GM12878 (cell line): ENCODE results near the gene RNF220. TPM values are rescaled to one million over a fixed set of nuclear protein-coding genes. Genes with fewer than 3 reads are reported as not detected.

ENCODE experiments used
- ATAC-seq: fragments of 200-7000 bp; cut with Tn5 transposase; 3 replicates; pipeline ENCODE4 v1.9.1; 2020; ENCODE audit warnings: mild to moderate bottlenecking, moderate library complexity
- BruUV-seq: library from RNA; stranded (reverse); fragments of 400-500 nt; replicated peaks from 2 replicates; lab custom pipeline; 2021; lab: Mats Ljungman, UMichigan
- CTCF ChIA-PET: fragments of 300-600 bp; sonication (Branson Sonifier 250); formaldehyde crosslinking; extraction: SDS; loops from one replicate; lab custom pipeline; 2021; ENCODE audit warnings: inconsistent platforms; lab: Yijun Ruan, JAX
- POLR2A ChIA-PET: fragments of 350-600 bp; formaldehyde crosslinking; extraction: SDS; loops from one replicate; lab custom pipeline; 2021; ENCODE audit warnings: inconsistent platforms; lab: Charles Lee
- RAD21 ChIA-PET: fragments of 300-600 bp; sonication (Branson Sonifier 250); formaldehyde crosslinking; loops from one replicate; lab custom pipeline; 2023; ENCODE audit warnings: antibody characterized with exemption; ENCODE audit not compliant: unreplicated experiment; lab: Charles Lee
- SMC1A ChIA-PET: fragments of 300-600 bp; sonication (Branson Sonifier 250); formaldehyde crosslinking; loops from one replicate; lab custom pipeline; 2023; ENCODE audit not compliant: unreplicated experiment, uncharacterized antibody; lab: Charles Lee
- DNase-seq: peaks from one replicate; pipeline ENCODE4 v3.0.0-alpha.2; 2011; ENCODE audit warnings: low read depth, low spot score
- FAIRE-seq: peaks from 3 replicates; lab custom pipeline; 2011; peaks lifted over from hg19 to GRCh38; lab: Jason Lieb, UNC
- H2AFZ ChIP-seq: 2 replicates; pipeline ENCODE4 v1.6.0; 2011; ENCODE audit warnings: low read depth, low read length, control low read depth; ENCODE audit not compliant: control insufficient read depth
- H3K27ac ChIP-seq: 2 replicates; pipeline ENCODE4 v1.5.1; 2011; ENCODE audit warnings: control low read depth; ENCODE audit not compliant: control insufficient read depth, insufficient read depth
- H3K27me3 ChIP-seq, 2 experiments: replicated peaks in 1 of 2; 2 replicates each; pipeline versions ENCODE4 v1.6.0 to v1.6.1; 2011; ENCODE audit warnings: low read length in 1 of 2; ENCODE audit not compliant: control insufficient read depth in 2 of 2, insufficient read depth in 2 of 2
- H3K36me3 ChIP-seq, 2 experiments: 2 replicates each; pipeline ENCODE4 v1.5.1; 2011; ENCODE audit warnings: low read length in 1 of 2; ENCODE audit not compliant: control insufficient read depth in 2 of 2, insufficient read depth in 2 of 2
- H3K4me1 ChIP-seq: 2 replicates; pipeline ENCODE4 v1.6.1; 2011; ENCODE audit warnings: mild to moderate bottlenecking, low read length, moderate library complexity, mixed read lengths; ENCODE audit not compliant: control insufficient read depth, insufficient read depth
- H3K4me2 ChIP-seq: 2 replicates; pipeline ENCODE4 v1.6.0; 2011; ENCODE audit warnings: control low read depth; ENCODE audit not compliant: control insufficient read depth, insufficient read depth
- H3K4me3 ChIP-seq: fragments of 200-600 bp; sonication (generic); 2 replicates; pipeline ENCODE4 v1.5.1; 2016
- H3K79me2 ChIP-seq: 2 replicates; pipeline ENCODE4 v1.6.0; 2011; ENCODE audit warnings: low read length; ENCODE audit not compliant: control insufficient read depth, insufficient read depth
- H3K9ac ChIP-seq: 2 replicates; pipeline ENCODE4 v1.8.0; 2011; ENCODE audit warnings: low read length, control low read depth, mixed read lengths; ENCODE audit not compliant: control insufficient read depth, insufficient read depth
- H3K9me3 ChIP-seq: replicated peaks from 3 replicates; pipeline ENCODE4 v1.5.1; 2011; ENCODE audit warnings: mild to moderate bottlenecking, low read length; ENCODE audit not compliant: control insufficient read depth, insufficient read depth
- H4K20me1 ChIP-seq: 2 replicates; pipeline ENCODE4 v1.6.0; 2011; ENCODE audit not compliant: control insufficient read depth, insufficient read depth
- BMI1 ChIP-seq: fragments of 450-650 bp; IDR thresholded peaks from 2 replicates; pipeline ENCODE4 v1.6.1; 2016; ENCODE audit warnings: mild to moderate bottlenecking, moderate library complexity, borderline replicate concordance
- CHD4 ChIP-seq: fragments of 200-600 bp; sonication (generic); IDR thresholded peaks from 2 replicates; pipeline ENCODE4 v1.6.1; 2016; ENCODE audit warnings: mild to moderate bottlenecking
- ESRRA ChIP-seq: IDR thresholded peaks from 2 replicates; pipeline ENCODE4 v1.6.1; 2012; ENCODE audit warnings: mild to moderate bottlenecking, low read length, improper control_type of control experiment
- GABPA ChIP-seq: IDR thresholded peaks from 2 replicates; pipeline ENCODE4 v1.6.1; 2014; ENCODE audit warnings: antibody characterized with exemption, low read depth, mild to moderate bottlenecking, inconsistent platforms
- HDGF ChIP-seq: fragments of 450-650 bp; IDR thresholded peaks from 2 replicates; pipeline ENCODE4 v1.6.1; 2016; ENCODE audit warnings: antibody characterized with exemption
- NFXL1 ChIP-seq: fragments of 450-650 bp; IDR thresholded peaks from 2 replicates; pipeline ENCODE4 v1.6.1; 2017; ENCODE audit warnings: antibody characterized with exemption, mild to moderate bottlenecking, borderline replicate concordance
- NFYB ChIP-seq: IDR thresholded peaks from 2 replicates; pipeline ENCODE4 v1.6.1; 2011; ENCODE audit warnings: low read depth, mild to moderate bottlenecking, low read length, improper control_type of control experiment, moderate library complexity; ENCODE audit not compliant: insufficient read depth
- NR2C1 ChIP-seq: fragments of 450-650 bp; IDR thresholded peaks from 2 replicates; pipeline ENCODE4 v1.6.1; 2017; ENCODE audit warnings: antibody characterized with exemption, mild to moderate bottlenecking, moderate library complexity
- POU2F2 ChIP-seq: IDR thresholded peaks from 3 replicates; pipeline ENCODE4 v1.6.1; 2011; ENCODE audit warnings: low read depth, mild to moderate bottlenecking, low read length, borderline replicate concordance
- RAD51 ChIP-seq: fragments of 450-650 bp; IDR thresholded peaks from 2 replicates; pipeline ENCODE4 v1.6.1; 2016; ENCODE audit warnings: moderate library complexity, mild to moderate bottlenecking, inconsistent platforms
- RBBP5 ChIP-seq: fragments of 200-600 bp; sonication (generic); conservative IDR thresholded peaks from 2 replicates; pipeline ENCODE4 v1.6.1; 2016
- RUNX3 ChIP-seq: IDR thresholded peaks from 2 replicates; pipeline ENCODE4 v1.6.1; 2012; ENCODE audit warnings: low read length, inconsistent platforms
- SMAD1 ChIP-seq: fragments of 450-650 bp; IDR thresholded peaks from 2 replicates; pipeline ENCODE4 v1.6.1; 2018; ENCODE audit warnings: mild to moderate bottlenecking, low read depth; ENCODE audit not compliant: partially characterized antibody
- SMARCA5 ChIP-seq: fragments of 450-650 bp; IDR thresholded peaks from 2 replicates; pipeline ENCODE4 v1.6.1; 2017; ENCODE audit warnings: mild to moderate bottlenecking
- SPI1 ChIP-seq: IDR thresholded peaks from 2 replicates; pipeline ENCODE4 v1.6.1; 2011; ENCODE audit warnings: low read depth, mild to moderate bottlenecking, low read length, moderate library complexity, borderline replicate concordance; ENCODE audit not compliant: insufficient read depth
- SUPT20H ChIP-seq: IDR thresholded peaks from 2 replicates; pipeline ENCODE4 v1.6.1; 2011; ENCODE audit warnings: low read depth, mild to moderate bottlenecking, low read length, moderate library complexity, borderline replicate concordance; ENCODE audit not compliant: control insufficient read depth
- ZBED1 ChIP-seq: IDR thresholded peaks from 2 replicates; pipeline ENCODE4 v1.6.1; 2016; ENCODE audit warnings: borderline replicate concordance
- ZNF207 ChIP-seq: fragments of 450-650 bp; IDR thresholded peaks from 2 replicates; pipeline ENCODE4 v1.6.1; 2014; ENCODE audit warnings: antibody characterized with exemption, mild to moderate bottlenecking, borderline replicate concordance
- ZSCAN29 ChIP-seq: fragments of 450-650 bp; IDR thresholded peaks from 2 replicates; pipeline ENCODE4 v1.6.1; 2017; ENCODE audit warnings: mild to moderate bottlenecking, moderate library complexity
- WGBS: methylation state at CpG from one replicate; pipeline ENCODE4 v1.1.6; 2016; ENCODE audit warnings: low lambda C conversion rate; ENCODE audit not compliant: insufficient replicate concordance, insufficient coverage; ENCODE audit errors: missing lambda C conversion rate; 5-methylcytosine and 5-hydroxymethylcytosine counted together
- in situ Hi-C: fragments of 300-500 bp; cut with MboI; formaldehyde crosslinking; loops from 9 replicates; pipeline ENCODE4 v1.14.3; 2018; ENCODE audit warnings: mixed read lengths
- intact Hi-C: fragments of 100-400 bp; cut with micrococcal nuclease; formaldehyde crosslinking; loops from one replicate; pipeline ENCODE4 v1.14.2; 2022; ENCODE audit not compliant: unreplicated experiment
- polyA plus RNA-seq, 11 experiments: library from polyadenylated mRNA; depleted of rRNA in 4 of 11; unstranded in 6 of 11; stranded (reverse) in 5 of 11; fragments of >200 nt; fragmentation: Nextera tagmentation in 4 of 11; fragmentation: Illumina TruSeq in 1 of 11; extraction: Ambion mirVana in 4 of 11; extraction: Trizol in 1 of 11; gene quantifications; 1 replicate in 1 of 11; 2 replicates in 10 of 11; pipeline versions ENCODE4 v1.2.1 to v1.2.3, GENCODE V29; 2011 to 2016; ENCODE audit warnings: inconsistent platforms in 2 of 11, missing spikeins in 2 of 11, low read depth in 1 of 11
- total RNA-seq, 4 experiments: library from RNA; depleted of rRNA in 3 of 4; stranded (reverse); fragments of >200 nt in 3 of 4; fragmentation: Illumina TruSeq in 1 of 4; extraction: Trizol in 1 of 4; gene quantifications; 2 replicates each; pipeline versions ENCODE4 v1.2.1 to v1.2.3, GENCODE V29; 2013 to 2021

The RNF220 gene
- total and polyA plus RNA-seq, 10 of the 15 experiments (the other 5 are each of a cell fraction or from before 2014, with no cell fraction given): 4.6 to 84.1 (median 53.7) TPM

DNA sequence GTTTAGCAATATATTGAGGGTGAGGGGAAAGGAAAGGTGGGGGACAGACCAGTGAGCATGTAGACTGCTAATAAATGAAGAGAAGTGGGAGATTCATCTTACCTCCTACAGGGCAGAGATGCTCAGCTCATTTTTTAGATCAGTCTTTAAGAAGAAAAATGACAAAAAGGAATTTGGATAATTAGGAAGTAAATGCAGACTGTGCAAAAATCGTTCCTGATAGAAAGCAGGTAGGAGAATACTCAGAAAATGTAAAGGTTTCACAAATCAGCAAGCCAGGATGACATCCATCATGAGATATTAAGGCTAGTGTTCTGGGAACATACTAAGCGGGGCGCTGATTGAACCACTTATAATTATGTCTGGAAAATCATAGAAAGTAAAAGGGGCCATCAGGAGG lies 106.3 kb downstream of the RNF220 start:
- WGBS: 37% methylated on average over 3 of the region's 3 CpGs

DNA sequence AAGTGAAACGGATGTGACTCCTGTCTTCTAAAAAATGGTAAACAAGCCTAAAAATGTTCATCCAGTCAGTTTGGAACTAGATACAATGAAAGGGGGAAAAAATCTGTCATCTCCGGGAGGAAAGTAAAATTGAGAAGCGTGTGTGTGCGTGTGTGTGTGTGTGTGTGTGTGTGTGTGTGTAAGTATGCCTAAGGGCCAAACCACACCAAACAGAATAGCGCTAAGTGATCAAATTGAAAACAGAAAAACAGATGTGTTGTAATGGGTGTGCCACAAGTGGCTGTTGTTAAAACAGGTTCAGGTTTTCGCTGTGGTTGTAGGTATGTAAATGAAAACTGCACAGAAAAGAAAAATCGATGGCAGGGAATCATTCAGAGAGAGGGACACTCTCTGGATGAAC lies 106.7 kb downstream of the RNF220 start:
- TF ChIP-seq RAD51 (no peak), BMI1 (no peak)
- peaks cover 0 to 3% of the 10 kb centered on the region in 2 experiments; a peak in 3 of 4 replicates for H3K27me3 ChIP-seq
- ChIA-PET SMC1A (no interaction called here), POLR2A (no interaction called here), RAD21 (interaction anchor here (0.6 kb wide), 1 partner anchor 190 kb away, joined by 3 read pairs; no protein-coding TSS in a partner anchor), CTCF (interaction anchor here (1.4 kb wide), 1 partner anchor 72 kb away, joined by 3 read pairs; no protein-coding TSS in a partner anchor)
- H3K4me1 ChIP-seq: no peaks in the 10 kb centered on the region
- no peaks in the 10 kb centered on the region for H3K9me3 ChIP-seq
- no peak overlapping the region for H3K27ac ChIP-seq
- H3K4me3 ChIP-seq: no peak overlapping the region
- FAIRE-seq (no peak), ATAC-seq (no peak; the same call in 1 of the 3 replicates), DNase-seq (no peak)
- no peak overlapping the region for H3K9ac ChIP-seq
- H3K4me2 ChIP-seq: no peak overlapping the region
- in situ Hi-C loops: no loop called here
- under 1% methylated on average over 7 of the region's 7 CpGs for WGBS
- H4K20me1 ChIP-seq: no peaks in the 10 kb centered on the region; the same call in 1 of the 2 replicates
- intact Hi-C loops: no loop called here
- no TSS peak for BruUV-seq
- no peaks in the 10 kb centered on the region for H3K79me2 ChIP-seq
- no peak overlapping the region for H2AFZ ChIP-seq
- no peaks in the 10 kb centered on the region for H3K36me3 ChIP-seq

More for the DNA sequence above, 106.3 kb downstream of the RNF220 start:
- Histone ChIP-seq H3K9me3 (no peaks in the 10 kb centered on the region), H4K20me1 (no peaks in the 10 kb centered on the region), H3K36me3 (no peaks in the 10 kb centered on the region), H3K4me2 (no peak overlapping the region), H3K27ac (no peak overlapping the region), H2AFZ (no peak overlapping the region), H3K4me3 (no peak overlapping the region), H3K79me2 (no peaks in the 10 kb centered on the region), H3K27me3 (peaks cover 0 to 3% of the 10 kb centered on the region in 2 experiments; a peak in 3 of 4 replicates), H3K9ac (no peak overlapping the region), H3K4me1 (no peaks in the 10 kb centered on the region)
- no TSS peak for BruUV-seq
- ChIA-PET SMC1A (no interaction called here), POLR2A (no interaction called here), CTCF (no interaction called here), RAD21 (no interaction called here)
- intact Hi-C loops (no loop called here), in situ Hi-C loops (no loop called here)
- TF ChIP-seq CHD4 (no peak), NR2C1 (no peak), RUNX3 (no peak), POU2F2 (no peak), ZSCAN29 (no peak), HDGF (no peak), ESRRA (no peak), SUPT20H (no peak), NFXL1 (no peak), SMARCA5 (no peak), GABPA (no peak), NFYB (no peak), SMAD1 (no peak), SPI1 (no peak), ZBED1 (no peak), RBBP5 (no peak), ZNF207 (no peak)
- DNase-seq: no peak
- ATAC-seq: no peak
- FAIRE-seq: no peak
